Liver (tissue), 9 donors: ENCODE measurements around the gene TMEM87B. TPM values are rescaled to one million over a fixed set of nuclear protein-coding genes. Genes with fewer than 3 reads are reported as not detected.

Experiments used
- DNase-seq: peaks from one replicate; pipeline ENCODE4 v3.0.0-alpha.2; 2017; ENCODE audit warnings: low spot score
- H3K27ac ChIP-seq, 2 donors: one replicate each; pipeline ENCODE4 v1.7.0; 2013; ENCODE audit warnings: inconsistent platforms in 2 of 2, low read length in 2 of 2, control low read depth in 1 of 2, low read depth in 1 of 2, mild to moderate bottlenecking in 1 of 2
- H3K27me3 ChIP-seq, 4 donors: one replicate each; pipeline versions ENCODE4 v1.6.1 to v1.7.0; 2013; ENCODE audit warnings: low read length in 3 of 4, inconsistent platforms in 1 of 4, mild to moderate bottlenecking in 1 of 4, moderate library complexity in 1 of 4; ENCODE audit not compliant: control insufficient read depth in 4 of 4, insufficient read depth in 4 of 4
- H3K36me3 ChIP-seq, 4 donors: one replicate each; pipeline versions ENCODE4 v1.6.1 to v1.7.0; 2013; ENCODE audit warnings: low read length in 3 of 4, mild to moderate bottlenecking in 3 of 4, low read depth in 1 of 4, moderate library complexity in 1 of 4; ENCODE audit not compliant: control insufficient read depth in 4 of 4, insufficient read depth in 3 of 4
- H3K4me1 ChIP-seq, 4 donors: one replicate each; pipeline versions ENCODE4 v1.6.1 to v1.7.0; 2013; ENCODE audit warnings: low read length in 3 of 4, mild to moderate bottlenecking in 3 of 4, moderate library complexity in 1 of 4; ENCODE audit not compliant: control insufficient read depth in 4 of 4, insufficient read depth in 4 of 4
- H3K4me3 ChIP-seq, 3 donors: one replicate each; pipeline versions ENCODE4 v1.6.1 to v1.7.0; 2013; ENCODE audit warnings: low read length in 3 of 3, control low read depth in 1 of 3, low read depth in 1 of 3, mild to moderate bottlenecking in 1 of 3
- H3K9ac ChIP-seq, 2 donors: one replicate each; pipeline ENCODE4 v1.7.0; 2013; ENCODE audit warnings: low read length in 2 of 2, mild to moderate bottlenecking in 2 of 2, moderate library complexity in 2 of 2, control low read depth in 1 of 2, low read depth in 1 of 2
- H3K9me3 ChIP-seq, 4 donors: one replicate each; pipeline versions ENCODE4 v1.6.1 to v1.7.0; 2013; ENCODE audit warnings: low read length in 3 of 4; ENCODE audit not compliant: control insufficient read depth in 4 of 4
- ATF3 ChIP-seq: IDR thresholded peaks from 2 replicates; pipeline ENCODE4 v1.6.1; 2016; ENCODE audit warnings: antibody characterized with exemption
- CTCF ChIP-seq: fragments of 150-350 bp; IDR thresholded peaks from 2 replicates; pipeline ENCODE4 v1.5.1; 2017; ENCODE audit warnings: improper control_type of control experiment, low read depth, low read length; ENCODE audit not compliant: missing input control
- EGR1 ChIP-seq, 2 donors: IDR thresholded peaks; 2 replicates each; pipeline ENCODE4 v1.6.1; 2016 to 2018; ENCODE audit warnings: antibody characterized with exemption in 2 of 2, low read depth in 2 of 2
- FOXA2 ChIP-seq: IDR thresholded peaks from 2 replicates; pipeline ENCODE4 v1.6.1; 2016; ENCODE audit warnings: antibody characterized with exemption
- GABPA ChIP-seq, 2 donors: IDR thresholded peaks in 1 of 2; conservative IDR thresholded peaks in 1 of 2; 2 replicates each; pipeline ENCODE4 v1.6.1; 2016; ENCODE audit warnings: antibody characterized with exemption in 2 of 2, mild to moderate bottlenecking in 1 of 2, moderate library complexity in 1 of 2
- HNF4A ChIP-seq, 2 donors: conservative IDR thresholded peaks; 2 replicates each; pipeline ENCODE4 v1.6.1; 2016; ENCODE audit warnings: antibody characterized with exemption in 2 of 2, mild to moderate bottlenecking in 2 of 2
- JUND ChIP-seq, 2 donors: IDR thresholded peaks; 2 replicates each; pipeline ENCODE4 v1.6.1; 2016; ENCODE audit warnings: antibody characterized with exemption in 2 of 2
- MAX ChIP-seq: IDR thresholded peaks from 2 replicates; pipeline ENCODE4 v1.6.1; 2016; ENCODE audit warnings: antibody characterized with exemption
- NR2F2 ChIP-seq: IDR thresholded peaks from 2 replicates; pipeline ENCODE4 v1.6.1; 2016; ENCODE audit warnings: antibody characterized with exemption
- RAD21 ChIP-seq, 2 donors: IDR thresholded peaks; 2 replicates each; pipeline ENCODE4 v1.6.1; 2016; ENCODE audit warnings: antibody characterized with exemption in 2 of 2, mild to moderate bottlenecking in 2 of 2
- REST ChIP-seq: IDR thresholded peaks from 2 replicates; pipeline ENCODE4 v1.6.1; 2016; ENCODE audit warnings: antibody characterized with exemption, mild to moderate bottlenecking
- RXRA ChIP-seq, 2 donors: IDR thresholded peaks; 2 replicates each; pipeline ENCODE4 v1.6.1; 2017 to 2018; ENCODE audit warnings: antibody characterized with exemption in 2 of 2, mild to moderate bottlenecking in 1 of 2
- SP1 ChIP-seq: IDR thresholded peaks from 2 replicates; pipeline ENCODE4 v1.6.1; 2018; ENCODE audit warnings: antibody characterized with exemption, mild to moderate bottlenecking
- YY1 ChIP-seq: IDR thresholded peaks from 2 replicates; pipeline ENCODE4 v1.6.1; 2016; ENCODE audit warnings: antibody characterized with exemption, mild to moderate bottlenecking
- ZBTB33 ChIP-seq: IDR thresholded peaks from 2 replicates; pipeline ENCODE4 v1.6.1; 2016; ENCODE audit warnings: antibody characterized with exemption
- WGBS: extraction: QIAGEN DNeasy Blood & Tissue Kit; methylation state at CpG from one replicate; pipeline ENCODE4 v1.1.7; 2013; 5-methylcytosine and 5-hydroxymethylcytosine counted together
- polyA plus RNA-seq, 2 donors: library from polyadenylated mRNA; stranded (reverse) in 1 of 2; unstranded in 1 of 2; fragments of 200-250 nt in 1 of 2; fragments of >200 nt in 1 of 2; fragmentation: Nextera tagmentation in 1 of 2; extraction: Ambion mirVana in 1 of 2; gene quantifications; one replicate each; pipeline versions ENCODE4 v1.2.1 to v1.2.3, GENCODE V29; 2013 to 2015
- total RNA-seq, 2 donors: library from RNA; depleted of rRNA; stranded (reverse); fragments of >200 nt; gene quantifications; one replicate each; pipeline ENCODE4 v1.2.3, GENCODE V29; 2014
- donor health status: healthy.
- donor health status: healthy.
- donor health status: healthy.
- donor health status: healthy.
- donor health status: healthy.

Gene TMEM87B
- total and polyA plus RNA-seq, 4 donors, result 3.6 to 10.1 (median 6.0) TPM

- no peak for TF ChIP-seq ZBTB33
- TF ChIP-seq NR2F2, result peak; percentile 57
- TF ChIP-seq SP1, result peak; percentile 36
- peak in 1 of 2 donors; percentile 25 for TF ChIP-seq RXRA (IDR thresholded peaks at IDR 0.05)
- peak; percentile 31 for TF ChIP-seq REST
- TF ChIP-seq MAX, result peak; percentile 53
- no peak for TF ChIP-seq FOXA2
- peak in 1 of 2 donors; percentile 15 for TF ChIP-seq GABPA (IDR thresholded peaks at IDR 0.05 in 1 of 2, conservative IDR thresholded peaks at IDR 0.05 in 1 of 2)
- peak in 1 of 2 donors; percentile 30 for TF ChIP-seq EGR1 (IDR thresholded peaks at IDR 0.05; ENCODE audit: low read depth in 2 of 2)
- peak; percentile 35 for TF ChIP-seq ATF3
- TF ChIP-seq JUND (IDR thresholded peaks at IDR 0.05), result peak; percentile 93 to 96
- no peak for TF ChIP-seq RAD21 (IDR thresholded peaks at IDR 0.05)
- Histone ChIP-seq H3K27me3 (no peaks in the 10 kb centered on the region), H3K9me3 (no peaks in the 10 kb centered on the region), H3K36me3 (peaks cover 0 to 2% (median under 1%) of the 10 kb centered on the region in 4 donors), H3K4me1 (peaks cover 2 to 20% (median 15%) of the 10 kb centered on the region in 4 donors), H3K27ac (peak overlapping the region; percentile 84 to 93), H3K9ac (peak overlapping the region; percentile 5 to 68), H3K4me3 (peak overlapping the region; percentile 76 to 91 (median 83))
- WGBS, result 3% methylated on average over 42 of the region's 42 CpGs
- no peak for DNase-seq
Observed at GRCh38 chr2:112055730-112056625, 909 bp downstream of the TMEM87B start.

GRCh38 chr2:112056626-112056987, 1.5 kb downstream of the TMEM87B start:
- Histone ChIP-seq H3K9me3 (no peaks in the 10 kb centered on the region), H3K9ac (peak overlapping the region in 1 of 2 donors; percentile 25), H3K4me1 (peaks cover 2 to 20% (median 15%) of the 10 kb centered on the region in 4 donors), H3K27ac (peak overlapping the region; percentile 61 to 93), H3K4me3 (peak overlapping the region in 1 of 3 donors; percentile 83), H3K27me3 (no peaks in the 10 kb centered on the region), H3K36me3 (peaks cover 0 to 6% (median 1%) of the 10 kb centered on the region in 4 donors)
- TF ChIP-seq HNF4A (conservative IDR thresholded peaks at IDR 0.05) (no peak), NR2F2 (no peak), SP1 (peak; percentile 5), CTCF (no peak), JUND (IDR thresholded peaks at IDR 0.05) (no peak), YY1 (no peak)
- 63% methylated on average over 3 of the region's 3 CpGs for WGBS
- no peak for DNase-seq
